ENCODE data around the gene HOXB8.
A peak's percentile ranks its signal among the peaks of the same experiment; 100 is the strongest.

- TF ChIP-seq EP300 (IDR thresholded peaks at IDR 0.05; ENCODE audit: borderline replicate concordance in 1 of 2, control insufficient read depth in 1 of 2, low read depth in 2 of 2, low read length in 2 of 2) (no peak; a peak in 1 of 4 replicates), CBX3 (IDR thresholded peaks at IDR 0.05; ENCODE audit: borderline replicate concordance, low read depth) (no peak), CTCF (IDR thresholded peaks at IDR 0.05 in 2 of 3, conservative IDR thresholded peaks at IDR 0.05 in 1 of 3; ENCODE audit: control insufficient read depth in 2 of 3, extremely low read depth in 1 of 3, insufficient read depth in 1 of 3, low read depth in 3 of 3, low read length in 3 of 3) (peak in 2 of 3 experiments; percentile 4 to 16; a peak in 1 of 6 replicates), YY1 (IDR thresholded peaks at IDR 0.05; ENCODE audit: low read depth, low read length) (no peak), POLR2A (IDR thresholded peaks at IDR 0.05; ENCODE audit: low read depth, low read length) (0 out of 2 replicates have a peak, but pooled peaks have one; percentile 33), MLLT1 (IDR thresholded peaks at IDR 0.05) (peak; percentile 77; the same call in 1 of the 2 replicates), MAX (IDR thresholded peaks at IDR 0.05; ENCODE audit: low read depth, low read length) (no peak)
Measured at GRCh38 chr17:48578616-48579470, 36.2 kb downstream of the HOXB8 start.
